ENCODE results near the gene KRTAP5-7.

GRCh38 chr11:71542879-71543777 is 16.1 kb downstream of the KRTAP5-7 start:
- TF ChIP-seq EP300 (IDR thresholded peaks at IDR 0.05; ENCODE audit: low read depth in 2 of 2, low read length in 2 of 2) (no peak), EP300 (CRISPR knock-in tag; IDR thresholded peaks at IDR 0.05; ENCODE audit: borderline replicate concordance) (no peak), POLR2A (IDR thresholded peaks at IDR 0.05; ENCODE audit: insufficient read depth in 1 of 2, low read depth in 2 of 2, low read length in 2 of 2) (no peak), ZNF510 (CRISPR knock-in tag; IDR thresholded peaks at IDR 0.05; ENCODE audit: low read depth) (no peak), NR0B2 (CRISPR knock-in tag; IDR thresholded peaks at IDR 0.05) (no peak), ZFP1 (CRISPR knock-in tag; IDR thresholded peaks at IDR 0.05) (no peak), FOXA1 (IDR thresholded peaks at IDR 0.05) (no peak), FOXA1 (CRISPR knock-in tag; IDR thresholded peaks at IDR 0.05) (no peak), RFX5 (IDR thresholded peaks at IDR 0.05; ENCODE audit: low read depth, low read length) (no peak), TMF1 (CRISPR knock-in tag; IDR thresholded peaks at IDR 0.05; ENCODE audit: low read depth) (no peak), ELF4 (CRISPR knock-in tag; IDR thresholded peaks at IDR 0.05; ENCODE audit: borderline replicate concordance) (no peak), DNMT1 (CRISPR knock-in tag; IDR thresholded peaks at IDR 0.05) (no peak), NCOA1 (CRISPR knock-in tag; IDR thresholded peaks at IDR 0.05) (no peak), NCOA2 (CRISPR knock-in tag; IDR thresholded peaks at IDR 0.05) (no peak), ZZZ3 (CRISPR knock-in tag; IDR thresholded peaks at IDR 0.05; ENCODE audit: borderline replicate concordance) (no peak), POLR2AphosphoS2 (IDR thresholded peaks at IDR 0.05; ENCODE audit: low read depth, low read length) (no peak)
